Keratinocyte (primary cell): ENCODE results near the gene ENTPD5.
"Not testable (repeated sequence)": the region's sequence is repeated elsewhere in the genome, so short reads cannot be mapped to it uniquely, and the experiment has no call there.

ENCODE experiments used
- CTCF ChIP-seq, 3 experiments: IDR thresholded peaks in 1 of 3; conservative IDR thresholded peaks in 1 of 3; optimal IDR thresholded peaks in 1 of 3; 2 replicates in 2 of 3; 3 replicates in 1 of 3; pipeline versions ENCODE3 to v1.5.1; 2011; ENCODE audit warnings: low read length in 3 of 3, mild to moderate bottlenecking in 3 of 3, moderate library complexity in 2 of 3, control low read depth in 1 of 3, inconsistent platforms in 1 of 3; ENCODE audit not compliant: insufficient read depth in 2 of 3; ENCODE audit errors: extremely low read depth in 1 of 3
- EZH2 ChIP-seq: IDR thresholded peaks from one replicate; pipeline ENCODE4 v1.6.1; 2012; ENCODE audit warnings: inconsistent platforms, mild to moderate bottlenecking, low read length, moderate library complexity

GRCh38 chr14:73988656-73989055 lies 30.4 kb downstream of the ENTPD5 start:
- not testable (repeated sequence) for TF ChIP-seq CTCF (optimal IDR thresholded peaks at IDR 0.05 in 1 of 3, IDR thresholded peaks at IDR 0.05 in 1 of 3, conservative IDR thresholded peaks at IDR 0.05 in 1 of 3; ENCODE audit: extremely low read depth in 1 of 3, insufficient read depth in 2 of 3, low read length in 3 of 3); EZH2
